ENCODE results near the gene KLHL6.
A peak's percentile ranks its signal among the peaks of the same experiment; 100 is the strongest.

The KLHL6 gene

GRCh38 chr3:183553334-183554026 lies 2.0 kb downstream of the KLHL6 start:
- DNase-seq (ENCODE audit: low spot score): no peak
- in situ Hi-C loops (cut with MboI; ENCODE audit: low pct_unique_long_range_greater_than_20kb, low sequenced_read_pairs, unreplicated experiment): no loop called here
- no peak for TF ChIP-seq CTCF (IDR thresholded peaks at IDR 0.05; ENCODE audit: extremely low read depth, insufficient read depth, missing control alignments)

- in situ Hi-C loops (cut with MboI; ENCODE audit: low pct_unique_long_range_greater_than_20kb, low sequenced_read_pairs, unreplicated experiment): no loop called here
- peak; percentile 34 for TF ChIP-seq CTCF (IDR thresholded peaks at IDR 0.05; ENCODE audit: extremely low read depth, insufficient read depth, missing control alignments)
- DNase-seq (ENCODE audit: low spot score): no peak
Observed at GRCh38 chr3:183551930-183552329, 3.6 kb downstream of the KLHL6 start.

GRCh38 chr3:183548262-183548769 lies 7.2 kb downstream of the KLHL6 start:
- in situ Hi-C loops (cut with MboI; ENCODE audit: low pct_unique_long_range_greater_than_20kb, low sequenced_read_pairs, unreplicated experiment): no loop called here
- no peak for TF ChIP-seq CTCF (IDR thresholded peaks at IDR 0.05; ENCODE audit: extremely low read depth, insufficient read depth, missing control alignments)
- DNase-seq (ENCODE audit: low spot score): no peak

- DNase-seq (ENCODE audit: low spot score): no peak
- in situ Hi-C loops (cut with MboI; ENCODE audit: low pct_unique_long_range_greater_than_20kb, low sequenced_read_pairs, unreplicated experiment): no loop called here
- no peak for TF ChIP-seq CTCF (IDR thresholded peaks at IDR 0.05; ENCODE audit: extremely low read depth, insufficient read depth, missing control alignments)
Observed at GRCh38 chr3:183546625-183547024, 8.9 kb downstream of the KLHL6 start.

GRCh38 chr3:183545708-183546107 lies 9.8 kb downstream of the KLHL6 start:
- in situ Hi-C loops (cut with MboI; ENCODE audit: low pct_unique_long_range_greater_than_20kb, low sequenced_read_pairs, unreplicated experiment): no loop called here
- no peak for DNase-seq (ENCODE audit: low spot score)
- TF ChIP-seq CTCF (IDR thresholded peaks at IDR 0.05; ENCODE audit: extremely low read depth, insufficient read depth, missing control alignments): no peak

- in situ Hi-C loops (cut with MboI; ENCODE audit: low pct_unique_long_range_greater_than_20kb, low sequenced_read_pairs, unreplicated experiment): no loop called here
- TF ChIP-seq CTCF (IDR thresholded peaks at IDR 0.05; ENCODE audit: extremely low read depth, insufficient read depth, missing control alignments): no peak
- no peak for DNase-seq (ENCODE audit: low spot score)
Observed at GRCh38 chr3:183542355-183542754, 13.2 kb downstream of the KLHL6 start.
